Right renal pelvis (tissue), 4 donors: ENCODE measurements around the gene SERPINB12. TPM values are rescaled to one million over a fixed set of nuclear protein-coding genes. Genes with fewer than 3 reads are reported as not detected.

Experiments used
- DNase-seq, 4 donors: peaks; one replicate each; pipeline ENCODE4 v3.0.0-alpha.2; 2013; ENCODE audit warnings: low read depth in 4 of 4, low spot score in 3 of 4, missing footprints in 1 of 4
- polyA plus RNA-seq, 4 donors: library from polyadenylated mRNA; unstranded; fragments of 120-200 nt; gene quantifications; one replicate each; pipeline ENCODE4 v1.2.1, GENCODE V29; 2013; ENCODE audit not compliant: insufficient read length in 4 of 4

Gene SERPINB12
- polyA plus RNA-seq, 4 donors = 0.04 TPM; not detected in 3

GRCh38 chr18:63550068-63550467 lies 7.9 kb downstream of the SERPINB12 start:
- no peak for DNase-seq

GRCh38 chr18:63551769-63552168 lies 9.6 kb downstream of the SERPINB12 start:
- DNase-seq = no peak

DNA sequence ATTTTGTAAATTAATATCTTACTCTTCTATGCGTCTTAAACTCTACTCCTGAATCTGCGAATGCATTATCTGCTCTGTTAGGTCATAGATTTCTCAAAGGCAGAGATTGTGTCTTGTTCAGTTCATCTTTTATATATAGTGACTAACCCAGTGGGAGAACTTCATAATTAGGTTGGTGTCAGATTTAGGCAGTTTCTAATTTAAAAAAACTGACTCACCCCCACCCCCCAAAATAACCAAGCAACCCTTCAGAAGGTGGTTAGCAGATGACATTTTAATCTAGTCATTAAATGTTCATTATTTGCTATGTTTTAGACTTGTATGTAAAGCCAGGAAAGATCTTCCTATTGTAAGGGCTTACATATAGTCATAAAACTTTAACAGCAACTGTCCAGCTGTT lies 10.4 kb downstream of the SERPINB12 start:
- no peak for DNase-seq

DNA sequence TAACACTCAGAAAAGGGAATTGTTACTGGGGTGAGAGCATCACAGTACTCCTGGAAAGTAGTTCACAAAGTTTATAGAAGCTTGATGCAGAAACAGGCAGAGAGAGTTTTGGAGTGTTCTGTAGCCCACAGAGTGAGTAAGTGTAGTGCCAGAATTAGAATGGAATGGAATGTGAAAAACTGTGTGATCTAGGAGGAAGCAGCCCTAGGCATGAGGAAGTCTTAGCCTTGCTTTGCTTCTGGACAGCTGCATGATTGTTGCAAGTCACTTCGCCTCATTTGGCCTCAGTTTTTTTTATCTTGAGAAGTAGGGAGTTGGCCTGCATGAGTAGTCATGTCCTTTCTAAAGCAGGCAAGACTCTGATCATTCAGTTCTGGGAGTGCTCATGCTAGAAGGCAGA lies 10.9 kb downstream of the SERPINB12 start:
- peak in 1 of 4 donors; percentile 6 for DNase-seq

- no peak for DNase-seq
Measured at GRCh38 chr18:63559567-63560491, 17.7 kb downstream of the SERPINB12 start.

DNA sequence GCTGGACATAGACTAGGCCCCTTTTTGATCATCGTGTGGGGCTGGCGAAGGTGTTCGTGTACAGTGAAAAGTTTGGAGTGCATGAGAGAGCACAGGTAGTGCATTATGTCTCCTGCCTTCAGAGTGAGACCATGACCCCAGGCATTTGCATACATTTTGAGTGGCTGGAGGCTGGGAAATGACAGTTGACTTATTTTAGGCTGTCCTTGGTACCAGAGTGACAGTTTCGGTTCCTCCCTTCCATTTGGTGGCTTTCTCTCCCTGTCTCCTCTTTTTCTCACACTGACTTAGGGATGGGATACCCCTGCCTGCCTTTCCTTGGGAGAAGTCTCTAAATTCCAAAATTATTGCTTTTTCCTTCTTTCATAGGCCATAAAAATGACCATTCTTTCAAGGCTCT lies 20.1 kb downstream of the SERPINB12 start:
- no peak for DNase-seq

GRCh38 chr18:63564021-63564420 lies 21.9 kb downstream of the SERPINB12 start:
- no peak for DNase-seq

DNA sequence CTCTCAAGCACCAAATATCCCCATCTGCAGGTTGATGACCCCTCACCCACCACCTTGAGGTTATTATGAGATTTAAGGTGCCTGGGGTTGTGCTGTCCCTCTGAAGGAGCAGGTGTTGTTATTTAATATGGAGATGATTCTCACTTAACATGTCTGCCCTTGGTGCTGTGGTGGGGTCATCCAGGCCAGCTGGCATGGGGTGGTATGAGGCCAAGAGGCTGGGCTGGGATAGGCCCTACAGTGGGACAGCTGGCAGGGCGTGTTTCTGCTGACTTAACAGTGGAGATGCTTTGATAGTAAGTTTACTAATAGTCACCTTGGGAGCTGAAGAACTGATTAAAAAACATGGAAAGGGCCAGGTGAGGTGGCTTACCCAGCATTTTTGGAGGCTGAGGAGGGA lies 22.4 kb downstream of the SERPINB12 start:
- no peak for DNase-seq

GRCh38 chr18:63567276-63567675 lies 25.1 kb downstream of the SERPINB12 start:
- DNase-seq = no peak

DNA sequence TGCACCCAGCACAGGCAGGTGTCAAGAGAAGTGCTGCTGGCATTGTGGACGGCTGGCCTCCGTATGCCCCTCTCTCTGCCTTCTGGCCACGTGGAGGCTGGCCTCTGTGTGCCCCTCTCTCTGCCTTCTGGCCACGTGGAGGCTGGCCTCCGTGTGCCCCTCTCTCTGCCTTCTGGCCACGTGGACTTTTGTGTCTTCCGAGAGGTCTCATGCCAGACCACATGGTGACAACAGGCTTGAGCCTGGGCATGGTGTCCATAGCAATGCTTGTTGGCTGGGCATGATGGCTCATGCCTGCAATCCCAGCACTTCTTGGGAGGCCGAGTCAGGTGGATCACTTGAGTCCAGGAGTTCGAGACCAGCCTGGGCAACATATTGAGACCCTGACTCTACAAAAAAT lies 25.7 kb downstream of the SERPINB12 start:
- DNase-seq = no peak

- no peak for DNase-seq
Measured at GRCh38 chr18:63570721-63571120, 28.6 kb downstream of the SERPINB12 start.

GRCh38 chr18:63575681-63576080 lies 33.5 kb downstream of the SERPINB12 start:
- DNase-seq = no peak

- peak in 3 of 4 donors; percentile 22 to 30 (median 23) for DNase-seq
Measured at GRCh38 chr18:63578357-63578958, 36.3 kb downstream of the SERPINB12 start.

DNA sequence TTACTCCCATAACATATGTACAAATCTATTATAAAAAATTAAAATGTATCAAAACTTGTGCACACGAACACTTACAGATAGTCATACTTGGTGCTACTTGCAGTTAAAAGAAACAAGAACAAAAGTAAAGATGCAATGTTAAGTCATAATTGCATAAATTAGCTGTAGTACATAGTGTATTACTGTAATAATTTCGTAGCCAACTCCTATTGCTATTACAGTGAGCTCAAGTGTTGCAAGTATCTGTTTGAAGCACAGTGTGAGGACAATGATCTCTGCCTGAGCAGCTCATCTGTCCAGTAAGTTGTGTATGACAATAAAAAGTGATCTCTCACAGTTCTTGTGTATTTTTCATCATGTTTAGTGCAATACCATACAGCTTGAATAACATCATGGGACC lies 37.4 kb downstream of the SERPINB12 start:
- DNase-seq = no peak

GRCh38 chr18:63585988-63586387 lies 43.8 kb downstream of the SERPINB12 start:
- DNase-seq = no peak

- DNase-seq = no peak
Measured at GRCh38 chr18:63586431-63586830, 44.3 kb downstream of the SERPINB12 start.

- DNase-seq = no peak
Measured at GRCh38 chr18:63586966-63587365, 44.8 kb downstream of the SERPINB12 start, which contains the start of gene SERPINB13. Gene SERPINB13 (plus strand): TSS chr18:63587343. CDS start chr18:63588668, 1,325 bp downstream.

DNA sequence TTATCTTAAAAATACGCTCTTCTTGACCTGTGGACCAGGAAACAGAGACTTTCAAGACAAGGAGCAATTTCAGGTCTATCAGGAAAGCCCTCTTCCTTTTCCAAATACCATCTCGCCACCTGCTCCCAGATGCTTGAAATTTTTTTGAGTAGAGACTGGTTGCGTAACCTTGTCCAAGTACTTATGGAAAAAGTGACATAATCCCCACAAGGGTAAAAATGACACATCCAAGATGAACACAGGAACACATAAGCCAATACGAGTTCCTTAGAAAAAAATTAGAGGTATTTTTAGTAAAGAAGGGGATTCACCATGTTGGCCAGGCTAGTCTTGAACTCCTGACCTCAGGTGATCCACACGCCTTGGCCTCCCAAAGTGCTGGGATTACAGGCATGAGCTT lies 46.7 kb downstream of the SERPINB12 start:
- no peak for DNase-seq

DNA sequence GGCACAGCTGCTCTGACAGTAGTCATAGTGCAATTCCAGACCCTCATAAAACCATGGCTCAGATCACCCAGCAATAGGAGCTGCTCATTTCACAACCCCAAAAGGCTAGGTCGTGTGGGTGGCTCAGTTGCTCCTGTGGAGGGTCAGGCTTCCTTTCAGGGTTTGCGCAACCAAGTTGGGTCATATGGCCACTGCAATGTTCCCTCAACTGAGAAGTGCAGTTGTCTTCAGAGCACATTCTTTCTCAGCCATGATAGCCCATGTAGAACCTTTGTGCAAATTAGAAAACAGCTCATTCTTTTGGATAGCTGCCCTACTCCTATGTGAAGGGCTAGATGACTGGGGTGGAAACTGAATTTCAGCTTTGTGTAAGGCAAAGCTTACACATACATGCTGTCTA lies 48.2 kb downstream of the SERPINB12 start:
- DNase-seq = no peak

GRCh38 chr18:63590966-63591695 lies 49.0 kb downstream of the SERPINB12 start:
- no peak for DNase-seq

DNA sequence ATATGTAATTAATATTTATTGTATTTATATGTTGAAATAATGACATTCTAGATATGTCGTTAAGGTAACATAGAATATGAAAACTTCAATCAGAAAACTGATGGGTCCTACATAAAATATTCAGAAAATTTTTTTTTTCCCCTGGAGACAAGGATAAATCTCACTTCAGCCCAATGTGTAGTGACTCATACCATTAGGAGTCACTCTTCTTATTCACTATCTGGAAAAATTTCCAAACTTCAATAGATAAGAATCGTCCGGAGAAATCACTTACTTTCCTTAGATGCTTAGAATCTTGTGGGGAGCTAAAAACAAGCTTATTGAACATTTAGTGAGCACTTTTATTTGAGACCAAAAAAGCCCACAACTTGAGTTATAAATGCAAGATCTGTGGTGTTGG lies 49.6 kb downstream of the SERPINB12 start:
- no peak for DNase-seq
